ENCODE results near the gene GUCA1A.
A peak's percentile ranks its signal among the peaks of the same experiment; 100 is the strongest.
"Not testable (repeated sequence)": the region's sequence is repeated elsewhere in the genome, so short reads cannot be mapped to it uniquely, and the experiment has no call there.

The GUCA1A gene

DNA sequence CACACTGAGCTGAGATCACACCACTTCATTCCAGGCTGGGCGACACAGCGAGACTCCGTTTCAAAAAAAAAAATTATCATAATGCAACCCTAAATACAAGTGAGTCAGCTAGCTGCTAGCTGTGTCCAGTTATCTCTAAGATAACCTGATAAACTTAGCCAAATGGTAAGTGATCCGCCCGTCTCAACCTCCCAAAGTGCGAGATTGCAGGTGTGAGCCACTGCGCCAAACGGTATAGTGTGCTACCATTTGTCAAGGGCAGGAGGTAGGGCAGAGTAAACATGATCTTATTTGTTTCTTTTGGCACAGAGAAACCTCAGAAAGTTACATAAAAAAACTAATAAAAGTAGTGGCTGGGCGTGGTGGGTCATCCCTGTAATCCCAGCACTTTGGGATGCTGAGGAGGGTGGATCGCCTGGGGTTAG lies 26.0 kb upstream of the GUCA1A start:
- no peak for DNase-seq

DNA sequence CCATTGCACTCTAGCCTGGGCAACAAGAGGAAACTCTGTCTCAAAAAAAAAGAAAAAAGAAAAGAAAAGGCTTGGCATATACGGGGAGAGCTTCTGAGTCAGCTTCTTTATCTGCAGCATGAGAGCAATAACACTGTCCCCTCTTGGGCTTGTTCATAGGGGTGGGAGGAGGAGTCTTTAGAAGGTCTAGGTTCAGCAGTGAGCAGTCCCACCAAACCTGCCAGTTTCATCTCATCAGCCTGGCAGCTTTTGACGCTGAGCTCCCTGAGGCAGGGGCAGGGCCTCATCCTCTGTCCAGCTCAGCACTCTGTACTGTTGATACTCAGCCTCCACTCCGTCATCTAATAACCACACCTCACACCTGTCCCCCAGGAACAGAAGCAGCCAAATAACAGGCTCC lies 25.1 kb upstream of the GUCA1A start:
- DNase-seq, result no peak

DNA sequence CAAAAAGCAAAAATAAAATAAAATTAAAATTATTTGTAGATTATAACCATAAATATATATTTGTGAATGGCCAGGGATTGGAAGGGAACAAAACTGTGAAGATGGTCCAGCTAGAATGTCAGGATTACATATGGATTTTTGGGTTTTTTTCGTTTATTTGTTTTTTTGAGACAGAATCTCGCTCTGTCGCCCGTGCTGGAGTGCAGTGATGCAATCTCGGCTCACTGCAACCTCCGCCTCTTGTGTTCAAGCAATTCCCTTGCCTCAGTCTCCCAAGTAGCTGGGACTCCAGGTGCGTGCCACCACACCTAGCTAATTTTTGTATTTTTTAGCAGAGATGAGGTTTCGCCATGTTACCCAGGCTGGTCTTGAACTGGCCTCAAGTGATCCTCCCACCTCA lies 22.9 kb upstream of the GUCA1A start:
- DNase-seq, result no peak

GRCh38 chr6:42152024-42152423 lies 21.1 kb upstream of the GUCA1A start:
- no peak for DNase-seq

DNA sequence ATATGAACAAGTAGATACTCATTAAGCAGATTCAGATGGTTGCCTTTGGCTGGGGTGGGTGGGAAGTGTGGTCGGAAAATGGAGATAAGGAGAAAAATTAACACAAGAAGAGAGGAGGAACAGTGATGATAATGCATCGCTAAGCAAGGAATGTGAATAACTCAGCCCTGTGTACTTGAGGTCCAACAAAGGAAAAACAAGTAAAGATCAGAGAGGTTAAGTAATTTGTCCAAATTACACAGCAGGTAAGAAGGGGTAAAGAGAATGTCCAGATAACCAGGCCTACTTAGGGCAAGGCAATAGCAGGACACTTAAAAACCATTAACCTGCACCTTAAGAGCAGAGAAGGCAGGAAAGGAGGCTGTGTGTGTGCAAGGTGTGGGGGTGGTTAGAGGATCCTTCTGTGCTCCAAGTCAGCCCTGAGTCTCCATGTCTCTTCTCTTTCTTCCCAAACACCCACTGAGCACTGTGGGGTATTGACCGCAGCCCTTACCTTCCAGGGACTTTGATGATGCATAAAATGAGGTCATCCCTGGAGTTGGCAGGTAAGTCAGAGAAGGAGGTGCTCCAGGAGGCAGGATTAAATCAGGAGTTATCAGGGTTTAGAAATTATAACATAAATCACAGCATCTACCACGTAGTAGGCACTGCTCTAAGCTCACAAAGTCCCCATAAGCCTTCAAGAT lies 20.5 kb upstream of the GUCA1A start:
- DNase-seq, result not testable (repeated sequence)

- no peak for DNase-seq
These were observed 19.2 kb upstream of the GUCA1A start for GRCh38 chr6:42153921-42154320.

- DNase-seq, result no peak
These were observed 18.5 kb upstream of the GUCA1A start for GRCh38 chr6:42154461-42155209.

GRCh38 chr6:42155293-42155692 lies 17.9 kb upstream of the GUCA1A start:
- DNase-seq, result no peak

GRCh38 chr6:42156638-42157037 lies 16.5 kb upstream of the GUCA1A start:
- no peak for DNase-seq

- no peak for DNase-seq
These were observed 15.2 kb upstream of the GUCA1A start for GRCh38 chr6:42158011-42158410.

- no peak for DNase-seq
These were observed 14.5 kb upstream of the GUCA1A start for GRCh38 chr6:42158631-42159030.

DNA sequence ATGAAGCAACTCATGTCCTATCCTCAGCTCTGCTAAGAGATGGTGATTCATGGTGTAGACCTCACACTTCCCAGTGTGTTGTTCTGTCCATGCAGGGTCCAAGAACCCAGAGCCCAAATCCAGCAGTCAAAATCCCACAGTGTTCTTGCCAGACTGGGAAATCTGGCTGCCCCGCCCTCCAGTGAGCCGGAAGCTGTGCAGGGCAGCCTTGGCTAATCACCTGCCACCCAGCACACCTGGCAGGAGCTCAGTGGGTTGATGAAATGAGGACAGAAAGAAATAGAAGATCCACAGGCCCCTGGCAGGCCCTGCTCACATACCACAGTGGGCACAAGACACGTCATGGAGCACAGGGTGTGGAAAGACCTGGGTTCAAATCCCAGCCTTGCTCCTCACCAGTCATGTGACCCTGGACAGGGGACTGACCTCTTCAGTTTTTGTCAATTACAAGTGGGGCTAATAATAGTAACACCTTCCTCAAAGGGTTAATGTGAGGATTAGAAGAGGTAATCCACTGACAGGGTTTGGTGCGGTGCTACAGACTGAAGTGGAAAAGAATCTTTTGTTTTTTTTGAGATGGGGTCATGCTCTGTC lies 13.6 kb upstream of the GUCA1A start:
- no peak for DNase-seq

DNA sequence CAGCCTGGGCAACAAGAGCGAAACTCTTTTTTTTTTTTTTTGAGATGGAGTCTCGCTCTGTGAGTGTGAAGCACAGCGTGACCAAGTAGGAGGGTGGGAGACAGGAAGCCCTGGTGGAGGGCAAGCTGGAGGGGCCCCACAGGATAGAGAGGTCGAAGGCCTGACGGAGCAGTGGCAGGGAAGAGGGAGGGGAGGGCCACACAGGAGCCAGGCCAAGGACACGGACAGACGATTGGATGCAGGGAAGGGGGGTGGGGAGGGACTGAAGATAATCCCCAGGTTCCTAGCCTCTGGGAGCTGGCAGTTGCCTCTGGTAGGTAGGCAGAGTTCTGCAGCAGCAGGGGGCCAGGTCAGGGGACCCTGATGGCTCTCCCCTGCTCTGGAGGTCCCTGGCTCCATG lies 10.8 kb upstream of the GUCA1A start:
- DNase-seq, result no peak

DNA sequence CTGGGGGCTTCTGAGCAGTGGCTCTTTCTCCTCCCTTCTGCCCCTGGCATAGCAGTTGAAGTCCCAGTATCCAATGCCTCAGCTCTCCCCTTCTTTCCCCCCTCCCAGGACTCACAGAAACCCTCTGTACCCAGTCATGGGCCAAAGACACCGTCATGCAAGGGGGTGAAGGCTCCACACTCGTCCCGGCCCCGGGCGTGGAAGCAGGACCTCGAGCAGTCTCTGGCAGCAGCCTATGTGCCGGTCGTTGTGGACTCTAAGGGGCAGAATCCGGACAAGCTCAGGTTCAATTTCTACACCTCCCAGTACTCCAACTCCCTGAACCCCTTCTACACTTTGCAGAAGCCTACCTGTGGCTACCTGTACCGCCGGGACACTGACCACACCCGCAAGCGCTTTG lies 10.4 kb upstream of the GUCA1A start:
- no peak for DNase-seq

DNA sequence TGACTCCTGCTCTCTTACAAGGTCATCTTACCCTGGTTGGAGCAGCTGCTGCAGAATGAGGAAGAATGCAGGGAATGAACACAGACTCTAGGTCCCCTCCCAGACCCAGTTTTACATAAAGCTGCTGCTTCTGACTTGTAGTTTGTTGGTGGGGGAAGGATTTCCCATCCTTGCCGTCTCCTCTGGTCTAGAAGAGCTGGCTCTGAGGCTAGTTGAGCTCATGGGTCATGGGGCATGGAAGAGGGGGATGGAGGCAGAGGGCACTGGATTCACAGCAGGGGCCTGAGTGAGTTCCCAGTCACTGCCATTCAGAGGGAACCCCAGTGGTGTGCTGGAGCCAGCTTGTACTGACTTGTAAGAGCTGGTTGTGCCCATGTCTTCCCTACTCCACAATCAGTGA lies 9.2 kb upstream of the GUCA1A start:
- no peak for DNase-seq

GRCh38 chr6:42165016-42165415 lies 8.1 kb upstream of the GUCA1A start:
- no peak for DNase-seq

DNA sequence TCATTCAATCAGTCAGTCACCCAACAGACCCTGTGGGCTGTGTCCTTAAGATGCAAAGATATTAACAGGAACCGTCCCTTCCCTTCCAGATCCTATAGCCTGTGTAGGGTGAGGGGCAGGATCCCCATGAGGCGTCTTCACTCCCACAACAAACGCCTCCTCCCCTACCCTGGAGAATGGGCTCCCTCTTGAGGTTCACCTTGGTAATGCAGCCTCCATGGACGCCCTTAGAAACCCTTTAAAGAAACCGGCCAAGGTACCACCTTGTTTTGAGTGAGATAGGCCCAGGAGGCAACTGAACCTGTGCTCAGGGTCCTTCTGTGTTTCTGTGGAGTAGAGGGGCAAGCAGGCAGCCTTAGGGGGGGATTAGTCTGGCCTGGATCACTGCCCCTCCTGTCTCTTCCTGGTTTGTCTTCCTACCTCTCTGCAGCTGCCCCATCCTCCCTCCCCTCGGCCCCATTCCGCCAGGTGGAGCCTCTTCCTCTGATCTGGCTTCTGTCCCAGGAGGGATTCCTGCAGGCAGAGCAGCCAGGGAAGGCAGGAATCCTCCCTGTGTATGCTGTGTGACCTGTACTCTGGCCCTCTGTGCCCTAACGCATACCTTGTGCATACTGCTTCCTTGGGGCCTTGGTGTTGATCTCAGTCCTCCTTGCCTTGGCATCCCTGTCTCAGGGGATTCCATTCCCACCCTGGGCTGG lies 6.6 kb upstream of the GUCA1A start:
- peak; percentile 70 for DNase-seq

DNA sequence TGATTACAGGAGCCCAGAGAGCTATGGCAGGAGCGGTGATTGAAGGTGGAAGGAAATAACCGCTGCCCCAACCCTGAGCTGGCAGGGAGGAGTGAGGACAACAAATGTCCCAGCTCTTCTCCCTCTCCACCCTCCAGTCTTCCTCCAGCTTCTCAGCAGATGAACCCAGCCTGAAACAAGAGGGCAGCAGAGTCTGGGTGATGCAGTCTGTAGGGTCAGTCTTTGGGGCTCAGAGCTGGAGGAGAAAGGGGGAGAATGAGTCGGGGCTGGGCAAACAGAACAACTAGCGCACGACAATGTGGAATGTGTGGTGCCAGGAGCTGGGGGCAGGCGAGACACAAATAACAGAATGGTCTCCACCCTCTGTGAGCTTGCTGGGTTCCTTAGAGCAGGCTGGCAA lies 4.5 kb upstream of the GUCA1A start:
- DNase-seq, result no peak

DNA sequence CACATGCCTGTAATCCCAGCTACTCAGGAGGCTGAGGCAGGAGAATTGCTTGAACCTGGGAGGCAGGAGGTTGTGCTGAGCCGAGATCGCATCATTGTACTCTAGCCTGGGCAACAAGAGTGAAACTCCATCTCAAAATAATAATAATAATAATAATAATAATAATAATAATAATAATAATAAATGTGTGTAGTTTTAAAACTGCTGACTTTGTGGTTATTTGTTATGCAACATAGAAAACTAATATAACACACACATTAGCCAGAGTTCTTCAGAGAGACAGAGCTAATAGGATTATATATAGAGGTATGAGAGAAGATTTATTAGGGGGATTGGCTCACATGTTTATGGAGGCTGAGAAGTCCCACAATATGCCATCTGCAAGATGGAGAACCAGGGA lies 3.4 kb upstream of the GUCA1A start:
- DNase-seq, result not testable (repeated sequence)

DNA sequence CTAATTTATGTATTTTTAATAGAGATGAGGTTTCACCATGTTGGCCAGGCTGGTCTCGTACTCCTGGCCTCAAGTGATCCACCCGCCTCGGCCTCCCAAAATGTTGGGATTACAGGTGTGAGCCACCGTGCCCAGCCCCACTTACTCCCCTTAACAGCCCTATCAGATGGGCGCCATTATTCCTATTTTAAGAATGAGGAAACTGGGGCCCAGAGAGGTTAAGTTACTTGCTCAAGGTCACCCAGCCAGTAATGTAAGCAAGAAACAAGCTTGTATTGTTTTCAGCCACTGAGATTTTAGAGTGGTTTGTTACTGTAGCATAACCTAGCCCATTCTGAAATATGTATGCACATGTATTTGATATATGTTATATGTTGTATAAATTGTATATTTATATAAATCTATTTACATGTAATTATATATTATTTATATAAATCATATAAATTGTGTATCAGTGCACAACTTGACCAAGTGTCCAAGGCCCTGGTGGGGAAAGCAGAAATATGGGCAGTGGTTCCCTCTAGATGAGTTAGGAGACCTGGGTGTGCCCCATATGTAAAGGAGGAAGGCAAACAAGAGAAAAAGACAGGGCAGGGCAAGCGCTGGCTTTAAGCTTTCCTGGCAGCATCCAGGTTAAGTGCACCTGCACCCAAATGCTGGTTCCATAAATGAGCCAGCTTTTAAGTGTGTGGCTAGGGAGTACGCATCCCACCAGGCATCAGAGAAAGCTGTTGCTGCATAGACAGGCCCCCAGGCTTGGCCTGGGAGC lies 1.2 kb upstream of the GUCA1A start:
- DNase-seq, result peak; percentile 63

DNA sequence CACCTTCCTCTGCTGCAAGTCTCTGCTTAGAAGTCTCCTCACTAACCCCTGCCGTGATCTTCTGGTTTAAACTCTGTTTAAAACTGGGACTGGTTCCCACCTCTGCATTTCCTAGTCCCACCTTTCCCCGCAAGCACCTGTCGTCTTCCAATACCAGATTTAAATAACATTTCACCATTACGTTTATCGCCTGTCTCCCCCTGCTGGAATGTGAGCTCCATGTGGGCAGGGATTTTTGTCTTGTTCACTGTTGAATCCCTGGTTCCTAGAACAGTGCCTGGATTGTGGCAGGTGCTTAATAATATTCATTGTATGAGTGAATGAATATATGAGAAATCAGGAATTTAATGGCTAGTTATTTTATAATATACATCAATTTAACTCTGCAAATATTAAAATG lies 2.7 kb downstream of the GUCA1A start:
- no peak for DNase-seq

GRCh38 chr6:42176981-42177380 lies 3.8 kb downstream of the GUCA1A start:
- peak; percentile 81 for DNase-seq
